A549 (cell line): ENCODE measurements around the gene C8A.

ENCODE experiments used
- CHD4 ChIP-seq: fragments of 200-600 bp; sonication (generic); IDR thresholded peaks from 2 replicates; pipeline ENCODE4 v1.6.1; 2016; ENCODE audit warnings: antibody characterized with exemption, mild to moderate bottlenecking, borderline replicate concordance
- ESRRA ChIP-seq: fragments of 150-350 bp; IDR thresholded peaks from 2 replicates; pipeline ENCODE4 v1.6.1; 2014; ENCODE audit warnings: mild to moderate bottlenecking, low read length, borderline replicate concordance
- HEYL ChIP-seq: fragments of 250-450 bp; sonication (Bioruptor Pico); IDR thresholded peaks from 2 replicates; pipeline ENCODE4 v1.8.0; 2021; ENCODE audit warnings: mild to moderate bottlenecking, moderate library complexity
- KDM1A ChIP-seq: fragments of 200-600 bp; sonication (generic); IDR thresholded peaks from 2 replicates; pipeline ENCODE4 v1.6.1; 2016; ENCODE audit warnings: low read depth, mild to moderate bottlenecking
- POLR2A ChIP-seq: IDR thresholded peaks from 2 replicates; pipeline ENCODE4 v1.6.1; 2012; ENCODE audit warnings: mild to moderate bottlenecking, low read length
- RARB ChIP-seq: fragments of 250-450 bp; sonication (Bioruptor Pico); IDR thresholded peaks from 2 replicates; pipeline ENCODE4 v1.8.0; 2021; ENCODE audit warnings: mild to moderate bottlenecking, moderate library complexity
- REST ChIP-seq: fragments of 200-600 bp; sonication (generic); IDR thresholded peaks from 2 replicates; pipeline ENCODE4 v1.6.1; 2016; ENCODE audit warnings: antibody characterized with exemption, mild to moderate bottlenecking, moderate library complexity
- SMC3 ChIP-seq: fragments of >200 bp; sonication (Bioruptor Twin); formaldehyde crosslinking; IDR thresholded peaks from 3 replicates; pipeline ENCODE4 v1.6.1; 2018; ENCODE audit warnings: inconsistent platforms
- ZFP36 ChIP-seq: fragments of 450-650 bp; IDR thresholded peaks from 2 replicates; pipeline ENCODE4 v1.6.1; 2014; ENCODE audit warnings: borderline replicate concordance; ENCODE audit not compliant: partially characterized antibody
- ZSCAN20 ChIP-seq: fragments of 250-450 bp; sonication (Bioruptor Pico); IDR thresholded peaks from 2 replicates; pipeline ENCODE4 v1.8.0; 2022; ENCODE audit warnings: mild to moderate bottlenecking, moderate library complexity
- TF ChIP-seq, protein P1 (sequence below): fragments of >200 bp; sonication (Bioruptor Twin); formaldehyde crosslinking; IDR thresholded peaks from 3 replicates; pipeline ENCODE4 v1.5.1; 2016
- TF ChIP-seq, protein P2 (sequence below): IDR thresholded peaks from 2 replicates; pipeline ENCODE4 v1.6.1; 2012

- TF ChIP-seq, protein P1, sequence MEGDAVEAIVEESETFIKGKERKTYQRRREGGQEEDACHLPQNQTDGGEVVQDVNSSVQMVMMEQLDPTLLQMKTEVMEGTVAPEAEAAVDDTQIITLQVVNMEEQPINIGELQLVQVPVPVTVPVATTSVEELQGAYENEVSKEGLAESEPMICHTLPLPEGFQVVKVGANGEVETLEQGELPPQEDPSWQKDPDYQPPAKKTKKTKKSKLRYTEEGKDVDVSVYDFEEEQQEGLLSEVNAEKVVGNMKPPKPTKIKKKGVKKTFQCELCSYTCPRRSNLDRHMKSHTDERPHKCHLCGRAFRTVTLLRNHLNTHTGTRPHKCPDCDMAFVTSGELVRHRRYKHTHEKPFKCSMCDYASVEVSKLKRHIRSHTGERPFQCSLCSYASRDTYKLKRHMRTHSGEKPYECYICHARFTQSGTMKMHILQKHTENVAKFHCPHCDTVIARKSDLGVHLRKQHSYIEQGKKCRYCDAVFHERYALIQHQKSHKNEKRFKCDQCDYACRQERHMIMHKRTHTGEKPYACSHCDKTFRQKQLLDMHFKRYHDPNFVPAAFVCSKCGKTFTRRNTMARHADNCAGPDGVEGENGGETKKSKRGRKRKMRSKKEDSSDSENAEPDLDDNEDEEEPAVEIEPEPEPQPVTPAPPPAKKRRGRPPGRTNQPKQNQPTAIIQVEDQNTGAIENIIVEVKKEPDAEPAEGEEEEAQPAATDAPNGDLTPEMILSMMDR = no peak
- TF ChIP-seq ESRRA = no peak
- no peak for TF ChIP-seq POLR2A
- TF ChIP-seq ZFP36 = no peak
- no peak for TF ChIP-seq RARB
- no peak for TF ChIP-seq ZSCAN20 (CRISPR knock-in tag)
- TF ChIP-seq CHD4 = no peak
- no peak for TF ChIP-seq HEYL (CRISPR knock-in tag)
- TF ChIP-seq, protein P2, sequence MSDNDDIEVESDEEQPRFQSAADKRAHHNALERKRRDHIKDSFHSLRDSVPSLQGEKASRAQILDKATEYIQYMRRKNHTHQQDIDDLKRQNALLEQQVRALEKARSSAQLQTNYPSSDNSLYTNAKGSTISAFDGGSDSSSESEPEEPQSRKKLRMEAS = no peak
- TF ChIP-seq SMC3 = no peak
- TF ChIP-seq KDM1A = no peak
- no peak for TF ChIP-seq REST
Measured at GRCh38 chr1:56910441-56910985, 55.9 kb downstream of the C8A start.
